OCI-LY3 (cell line): ENCODE results near the gene SAP130.

Experiments
- H2AFZ ChIP-seq: fragments of 200-600, 300-600 bp; shearing (Covaris generic); 2 replicates; pipeline ENCODE4 v1.6.0; 2014; ENCODE audit warnings: antibody characterized with exemption, low read depth, low read length
- H3K27ac ChIP-seq: fragments of 200-600, 300-600 bp; sonication (generic); 2 replicates; pipeline ENCODE4 v1.5.1; 2014; ENCODE audit warnings: mild to moderate bottlenecking, low read length, moderate library complexity, mixed read lengths
- H3K27me3 ChIP-seq: fragments of 200-600, 300-600 bp; sonication (generic); 2 replicates; pipeline ENCODE4 v1.6.1; 2014; ENCODE audit warnings: low read depth, low read length, mixed read lengths
- H3K36me3 ChIP-seq: fragments of 200-600, 300-600 bp; sonication (generic); replicated peaks from 2 replicates; pipeline ENCODE3; 2014; ENCODE audit warnings: low read depth, low read length, mixed read lengths
- H3K4me1 ChIP-seq: fragments of 300-600, 200-600 bp; sonication (generic); 2 replicates; pipeline ENCODE4 v1.6.1; 2014; ENCODE audit warnings: low read length, mixed read lengths
- H3K4me2 ChIP-seq: fragments of 200-600, 300-600 bp; sonication (generic); 2 replicates; pipeline ENCODE4 v1.6.1; 2014; ENCODE audit warnings: low read length, mixed read lengths
- H3K4me3 ChIP-seq: fragments of 300-600, 200-600 bp; sonication (generic); 2 replicates; pipeline ENCODE4 v1.5.1; 2014; ENCODE audit warnings: antibody characterized with exemption, mild to moderate bottlenecking, low read length, moderate library complexity
- H3K79me2 ChIP-seq: fragments of 300-600, 200-600 bp; shearing (Covaris generic); 2 replicates; pipeline ENCODE4 v1.6.1; 2014; ENCODE audit warnings: mild to moderate bottlenecking, low read length, mixed read lengths
- H3K9ac ChIP-seq: fragments of 300-600, 200-600 bp; shearing (Covaris generic); 2 replicates; pipeline ENCODE4 v1.6.0; 2014; ENCODE audit warnings: mild to moderate bottlenecking, low read length, moderate library complexity
- H3K9me3 ChIP-seq: fragments of 200-600, 300-600 bp; shearing (Covaris generic); 2 replicates; pipeline ENCODE4 v1.6.1; 2014; ENCODE audit warnings: low read length, mixed read lengths; ENCODE audit not compliant: insufficient read depth
- H4K20me1 ChIP-seq: fragments of 200-600, 300-600 bp; sonication (generic); 2 replicates; pipeline ENCODE4 v1.6.1; 2016; ENCODE audit warnings: low read length, mixed read lengths; ENCODE audit not compliant: insufficient read depth
- CTCF ChIP-seq: fragments of 200-600, 300-600 bp; sonication (generic); IDR thresholded peaks from 2 replicates; pipeline ENCODE4 v1.5.1; 2014; ENCODE audit warnings: antibody characterized with exemption, low read length, low read depth
- EZH2phosphoT487 ChIP-seq: fragments of 200-600 bp; shearing (Covaris generic); IDR thresholded peaks from 2 replicates; pipeline ENCODE4 v1.6.1; 2018; ENCODE audit warnings: antibody characterized with exemption, mixed run types, low read depth

Gene SAP130

GRCh38 chr2:127929449-127929848, 98.4 kb downstream of the SAP130 start:
- Histone ChIP-seq H2AFZ (no peak overlapping the region), H3K4me2 (no peak overlapping the region), H4K20me1 (no peaks in the 10 kb centered on the region), H3K9me3 (no peaks in the 10 kb centered on the region), H3K4me3 (no peak overlapping the region), H3K4me1 (no peaks in the 10 kb centered on the region), H3K79me2 (no peaks in the 10 kb centered on the region), H3K27ac (no peak overlapping the region), H3K36me3 (no peaks in the 10 kb centered on the region), H3K27me3 (no peaks in the 10 kb centered on the region), H3K9ac (no peak overlapping the region)
- TF ChIP-seq EZH2phosphoT487, result no peak
- no peak for TF ChIP-seq CTCF

- Histone ChIP-seq H4K20me1 (no peaks in the 10 kb centered on the region), H3K9ac (no peak overlapping the region), H3K9me3 (no peaks in the 10 kb centered on the region), H3K79me2 (no peaks in the 10 kb centered on the region), H2AFZ (no peak overlapping the region), H3K4me2 (no peak overlapping the region), H3K4me1 (no peaks in the 10 kb centered on the region), H3K27me3 (no peaks in the 10 kb centered on the region), H3K36me3 (no peaks in the 10 kb centered on the region), H3K27ac (no peak overlapping the region), H3K4me3 (no peak overlapping the region)
- TF ChIP-seq EZH2phosphoT487 (no peak), CTCF (no peak)
Measured at GRCh38 chr2:127927384-127927783, 100.5 kb downstream of the SAP130 start.

GRCh38 chr2:127917916-127918315, 109.9 kb downstream of the SAP130 start:
- no peaks in the 10 kb centered on the region for H3K36me3 ChIP-seq
- H3K4me2 ChIP-seq, result no peak overlapping the region
- H3K9ac ChIP-seq, result no peak overlapping the region
- H4K20me1 ChIP-seq, result no peaks in the 10 kb centered on the region
- H3K4me1 ChIP-seq, result no peaks in the 10 kb centered on the region
- TF ChIP-seq EZH2phosphoT487, result no peak
- TF ChIP-seq CTCF, result no peak
- H3K4me3 ChIP-seq, result no peak overlapping the region
- no peaks in the 10 kb centered on the region for H3K9me3 ChIP-seq
- H3K27me3 ChIP-seq, result no peaks in the 10 kb centered on the region
- no peak overlapping the region for H3K27ac ChIP-seq
- H3K79me2 ChIP-seq, result no peaks in the 10 kb centered on the region
- H2AFZ ChIP-seq, result no peak overlapping the region

- Histone ChIP-seq H3K4me2 (no peak overlapping the region), H3K27ac (no peak overlapping the region)
- TF ChIP-seq EZH2phosphoT487, result no peak
- no peak for TF ChIP-seq CTCF
Measured at GRCh38 chr2:127913808-127914457, 113.9 kb downstream of the SAP130 start.

More at GRCh38 chr2:127913808-127914457, 113.9 kb downstream of the SAP130 start:
- Histone ChIP-seq H3K79me2 (no peaks in the 10 kb centered on the region), H3K9ac (no peak overlapping the region), H2AFZ (no peak overlapping the region), H3K4me3 (no peak overlapping the region), H3K36me3 (no peaks in the 10 kb centered on the region), H3K9me3 (no peaks in the 10 kb centered on the region), H3K27me3 (no peaks in the 10 kb centered on the region), H3K4me1 (no peaks in the 10 kb centered on the region), H4K20me1 (no peaks in the 10 kb centered on the region)
